Measurements from ENCODE around the gene SEBOX.

SEBOX gene

DNA sequence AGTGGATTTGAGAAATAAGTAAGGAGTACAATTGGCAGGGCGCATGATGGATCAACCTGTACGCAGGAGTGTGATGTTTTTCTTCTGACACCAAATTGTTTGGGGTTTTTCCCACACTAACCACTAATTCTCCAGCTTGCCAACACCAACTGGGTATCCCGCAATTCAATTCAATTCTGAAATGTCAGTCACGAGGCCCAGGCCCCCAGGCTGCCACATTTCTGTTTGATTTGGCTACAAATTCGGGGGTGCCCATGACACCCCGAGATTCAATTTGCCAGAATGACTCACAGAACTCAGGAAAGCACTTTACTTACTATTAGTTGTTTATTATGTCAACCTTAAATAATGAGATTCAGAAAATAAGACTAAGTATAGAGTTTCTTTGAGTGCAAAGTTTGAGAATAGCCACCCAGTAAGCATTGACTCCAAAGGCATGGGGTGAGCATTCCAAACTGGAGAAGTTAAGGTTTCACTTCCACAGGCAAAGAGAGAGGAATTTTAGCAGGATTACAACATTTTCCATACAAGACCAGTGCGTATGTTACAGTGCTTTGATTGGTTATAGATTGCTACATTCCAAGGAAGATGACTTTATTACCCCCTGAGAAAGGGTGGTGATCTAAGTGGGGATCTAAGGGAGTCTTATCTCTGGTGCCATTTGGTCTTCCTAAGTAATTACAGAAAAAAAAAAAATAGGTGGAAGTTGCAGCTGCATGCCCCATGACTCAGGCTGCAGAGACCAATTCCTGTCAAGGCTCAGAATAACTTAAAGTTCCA lies 29.5 kb upstream of the SEBOX start:
- no peak for DNase-seq (ENCODE audit: extremely low read depth in 1 of 2, low read depth in 1 of 2)

DNA sequence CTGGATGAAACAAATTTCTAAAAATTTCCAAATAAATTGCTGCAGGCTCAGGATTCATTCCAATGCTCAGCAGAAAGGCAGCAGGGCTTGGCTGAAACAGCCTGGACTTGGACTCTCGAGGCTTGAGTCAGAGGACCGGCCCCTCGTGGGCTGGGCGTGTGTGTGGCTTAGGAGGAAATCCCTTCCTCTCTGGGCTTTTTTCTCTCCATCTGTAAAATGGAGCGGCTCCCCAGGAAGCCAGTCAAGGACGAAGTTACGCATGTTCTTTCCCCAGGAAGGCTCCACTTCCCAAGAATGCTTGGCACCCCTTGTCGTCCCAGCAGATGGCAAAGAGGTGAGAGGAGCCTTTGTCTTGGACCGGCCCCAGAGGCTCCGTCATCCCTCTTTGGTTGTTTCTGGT lies 27.5 kb upstream of the SEBOX start:
- DNase-seq (ENCODE audit: extremely low read depth in 1 of 2, low read depth in 1 of 2), result no peak

DNA sequence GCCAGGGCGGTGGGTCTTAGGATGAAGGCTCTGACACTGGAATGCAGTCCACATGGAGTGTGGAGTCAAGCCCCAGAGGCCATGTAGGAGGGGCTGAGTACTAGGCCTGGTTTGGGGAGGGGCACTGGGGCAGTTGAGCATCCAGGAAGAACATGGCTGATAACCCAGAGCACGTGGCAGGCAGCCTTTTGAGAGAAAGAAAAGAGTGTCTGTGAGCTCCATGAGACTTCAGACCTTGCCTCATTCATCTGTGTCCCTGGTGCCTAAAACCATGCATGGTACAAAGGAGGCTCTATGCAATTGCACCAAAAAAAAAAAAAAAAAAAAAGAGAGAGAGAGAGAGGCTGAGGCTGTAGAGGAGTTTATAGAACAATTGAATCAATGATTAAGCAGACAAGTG lies 26.4 kb upstream of the SEBOX start:
- DNase-seq (ENCODE audit: extremely low read depth in 1 of 2, low read depth in 1 of 2), result no peak

DNA sequence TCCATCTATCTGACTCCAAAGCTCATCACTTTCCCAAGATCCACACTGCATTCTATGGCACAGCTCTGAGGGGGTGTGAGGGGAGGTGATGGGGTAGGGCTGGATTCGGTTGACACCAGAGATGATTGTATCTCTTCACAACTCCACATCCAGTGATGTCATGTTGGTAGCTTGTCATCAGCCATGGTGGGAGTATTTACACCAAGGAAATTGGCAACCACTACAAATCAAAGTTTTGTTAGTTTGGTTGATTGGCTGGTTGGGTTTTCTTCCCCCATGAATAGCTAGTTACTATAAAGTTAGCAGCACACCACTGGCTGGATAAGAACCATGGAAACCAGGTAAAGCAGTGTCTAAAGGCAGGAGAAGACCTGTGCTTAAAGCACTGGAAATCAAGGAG lies 26.0 kb upstream of the SEBOX start:
- no peak for DNase-seq (ENCODE audit: extremely low read depth in 1 of 2, low read depth in 1 of 2)

DNA sequence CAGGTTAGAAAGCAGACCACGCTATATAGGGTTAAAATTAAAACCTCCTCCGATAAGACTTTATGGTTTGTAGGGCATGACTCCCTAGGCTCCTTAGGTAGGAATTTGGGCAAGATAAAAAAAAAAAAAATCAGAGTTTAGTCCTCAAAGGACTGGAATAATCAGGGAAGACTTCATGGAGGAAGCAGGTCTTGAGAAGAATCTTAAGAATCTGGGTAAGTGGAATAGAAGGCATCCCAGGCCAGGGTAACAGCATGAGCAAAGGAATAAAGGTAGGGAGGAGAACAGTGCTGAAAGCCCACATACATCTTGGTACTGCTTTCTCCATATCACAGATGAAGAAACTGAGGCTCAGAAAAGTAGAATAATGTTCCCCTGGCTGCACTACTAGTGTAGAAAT lies 25.6 kb upstream of the SEBOX start:
- no peak for DNase-seq (ENCODE audit: extremely low read depth in 1 of 2, low read depth in 1 of 2)

DNA sequence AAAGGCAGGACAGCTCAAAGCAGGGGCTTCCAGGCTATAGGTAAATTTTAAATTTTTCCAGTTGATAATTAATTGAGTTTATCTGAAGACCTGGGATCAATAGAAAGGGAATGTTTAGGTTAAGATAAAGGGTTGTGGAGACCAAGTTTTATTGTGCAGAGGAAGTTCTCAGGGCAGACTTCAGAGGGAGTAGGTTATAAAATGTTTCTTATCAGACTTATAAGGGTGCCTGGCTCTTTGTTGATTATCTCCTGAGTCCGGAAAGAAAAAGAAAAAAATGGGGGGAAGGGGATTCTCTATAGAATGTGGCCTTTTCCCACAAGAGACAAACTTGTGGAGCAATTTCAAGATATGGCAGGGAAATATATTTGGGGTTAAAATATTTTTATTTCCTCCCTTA lies 25.1 kb upstream of the SEBOX start:
- DNase-seq (ENCODE audit: extremely low read depth in 1 of 2, low read depth in 1 of 2), result no peak

DNA sequence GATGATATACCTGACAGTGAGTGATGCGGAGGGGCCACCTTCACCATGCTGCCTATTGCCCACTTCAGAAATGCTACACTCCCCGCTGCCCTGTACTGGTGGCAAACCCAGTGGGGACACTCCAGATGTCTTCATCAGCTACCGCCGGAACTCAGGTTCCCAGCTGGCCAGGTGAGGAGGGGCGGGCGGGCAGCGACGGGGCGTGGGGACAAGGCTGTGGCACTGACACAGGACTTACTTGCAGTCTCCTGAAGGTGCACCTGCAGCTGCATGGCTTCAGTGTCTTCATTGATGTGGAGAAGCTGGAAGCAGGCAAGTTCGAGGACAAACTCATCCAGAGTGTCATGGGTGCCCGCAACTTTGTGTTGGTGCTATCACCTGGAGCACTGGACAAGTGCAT lies 23.1 kb upstream of the SEBOX start:
- DNase-seq (ENCODE audit: extremely low read depth in 1 of 2, low read depth in 1 of 2), result no peak

DNA sequence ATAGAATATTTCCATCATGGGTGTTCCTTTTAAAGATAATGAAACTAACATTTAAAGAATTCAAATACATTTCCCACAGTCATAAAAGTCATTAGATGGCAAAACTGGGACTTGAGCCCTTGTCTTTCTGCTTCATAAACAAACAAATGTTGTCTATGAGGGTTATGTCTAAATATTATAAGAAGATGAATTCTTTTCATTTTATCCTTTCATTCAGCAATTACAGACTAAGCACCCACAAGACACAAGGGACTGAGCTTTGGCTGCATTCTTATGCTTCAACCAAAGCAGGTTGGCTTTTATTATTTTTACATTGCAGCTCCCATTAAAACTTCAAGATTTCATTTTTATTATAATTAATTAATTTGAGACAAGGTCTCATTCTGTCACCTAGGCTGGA lies 21.4 kb upstream of the SEBOX start:
- no peak for DNase-seq (ENCODE audit: extremely low read depth in 1 of 2, low read depth in 1 of 2)

DNA sequence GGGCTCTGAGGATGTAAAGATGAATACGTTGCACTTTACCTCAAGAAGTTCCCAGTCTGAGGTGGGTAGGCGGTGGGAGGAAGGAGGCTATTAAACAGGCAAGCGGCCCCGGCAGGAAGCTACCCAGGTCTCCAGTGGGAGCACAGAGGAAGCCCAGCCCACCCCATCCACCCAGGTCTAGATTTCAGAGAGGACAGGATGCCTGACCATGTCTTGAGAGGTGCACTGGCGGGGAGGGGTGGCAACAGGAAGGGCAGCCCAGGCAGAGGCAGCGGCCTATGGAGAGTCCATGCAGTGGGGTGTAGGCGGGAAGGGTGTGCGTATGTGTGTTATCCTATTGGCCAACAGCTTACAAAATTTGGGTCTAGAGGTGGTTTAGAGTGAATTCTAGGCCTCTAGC lies 20.4 kb upstream of the SEBOX start:
- DNase-seq (ENCODE audit: extremely low read depth in 1 of 2, low read depth in 1 of 2), result no peak

DNA sequence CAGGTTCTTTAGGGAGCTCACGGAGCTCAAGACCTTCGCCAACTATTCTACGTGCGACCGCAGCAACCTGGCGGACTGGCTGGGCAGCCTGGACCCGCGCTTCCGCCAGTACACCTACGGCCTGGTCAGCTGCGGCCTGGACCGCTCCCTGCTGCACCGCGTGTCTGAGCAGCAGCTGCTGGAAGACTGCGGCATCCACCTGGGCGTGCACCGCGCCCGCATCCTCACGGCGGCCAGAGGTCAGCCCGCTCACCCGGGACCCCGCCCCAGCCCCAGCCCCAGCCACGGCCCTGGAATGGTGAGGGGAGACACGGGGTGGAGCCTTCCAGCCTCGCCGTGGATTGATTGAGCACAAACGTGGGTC lies 20.0 kb upstream of the SEBOX start:
- no peak for DNase-seq (ENCODE audit: extremely low read depth in 1 of 2, low read depth in 1 of 2)

DNA sequence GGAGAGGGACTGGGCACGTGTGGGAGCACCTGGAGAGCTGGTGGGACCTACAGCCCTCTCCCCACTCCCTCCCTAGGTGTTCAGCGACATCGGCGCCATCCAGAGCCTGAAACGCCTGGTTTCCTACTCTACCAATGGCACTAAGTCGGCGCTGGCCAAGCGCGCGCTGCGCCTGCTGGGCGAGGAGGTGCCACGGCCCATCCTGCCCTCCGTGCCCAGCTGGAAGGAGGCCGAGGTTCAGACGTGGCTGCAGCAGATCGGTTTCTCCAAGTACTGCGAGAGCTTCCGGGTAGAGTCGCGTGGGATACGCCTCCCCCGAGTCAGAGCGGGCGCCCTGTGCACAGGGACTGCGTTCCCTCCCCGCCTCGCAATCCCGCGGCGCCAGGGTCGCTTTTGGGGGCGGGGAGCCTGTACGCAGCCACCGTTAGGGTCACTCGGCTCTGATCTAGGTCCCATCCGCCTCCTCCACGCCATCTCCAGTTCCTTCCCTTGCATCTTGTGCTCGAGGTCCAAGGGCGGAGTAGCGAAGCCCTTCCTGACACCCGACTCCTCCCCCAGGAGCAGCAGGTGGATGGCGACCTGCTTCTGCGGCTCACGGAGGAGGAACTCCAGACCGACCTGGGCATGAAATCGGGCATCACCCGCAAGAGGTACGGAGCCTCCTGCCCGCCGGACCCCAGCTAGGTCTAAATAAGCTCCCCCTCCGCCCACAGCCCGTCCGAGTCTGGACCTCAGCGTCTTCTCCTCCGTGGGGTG lies 19.5 kb upstream of the SEBOX start:
- peak in 1 of 2 donors; percentile 40 for DNase-seq (ENCODE audit: extremely low read depth in 1 of 2, low read depth in 1 of 2)

DNA sequence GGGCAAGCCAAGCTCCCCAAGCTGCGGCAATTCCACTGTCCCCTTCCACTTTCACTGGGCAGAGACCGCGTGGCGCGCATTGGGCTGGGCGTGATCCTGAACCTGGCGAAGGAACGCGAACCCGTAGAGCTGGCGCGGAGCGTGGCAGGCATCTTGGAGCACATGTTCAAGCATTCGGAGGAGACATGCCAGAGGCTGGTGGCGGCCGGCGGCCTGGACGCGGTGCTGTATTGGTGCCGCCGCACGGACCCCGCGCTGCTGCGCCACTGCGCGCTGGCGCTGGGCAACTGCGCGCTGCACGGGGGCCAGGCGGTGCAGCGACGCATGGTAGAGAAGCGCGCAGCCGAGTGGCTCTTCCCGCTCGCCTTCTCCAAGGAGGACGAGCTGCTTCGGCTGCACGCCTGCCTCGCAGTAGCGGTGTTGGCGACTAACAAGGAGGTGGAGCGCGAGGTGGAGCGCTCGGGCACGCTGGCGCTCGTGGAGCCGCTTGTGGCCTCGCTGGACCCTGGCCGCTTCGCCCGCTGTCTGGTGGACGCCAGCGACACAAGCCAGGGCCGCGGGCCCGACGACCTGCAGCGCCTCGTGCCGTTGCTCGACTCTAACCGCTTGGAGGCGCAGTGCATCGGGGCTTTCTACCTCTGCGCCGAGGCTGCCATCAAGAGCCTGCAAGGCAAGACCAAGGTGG lies 16.3 kb upstream of the SEBOX start:
- DNase-seq (ENCODE audit: extremely low read depth in 1 of 2, low read depth in 1 of 2), result no peak

DNA sequence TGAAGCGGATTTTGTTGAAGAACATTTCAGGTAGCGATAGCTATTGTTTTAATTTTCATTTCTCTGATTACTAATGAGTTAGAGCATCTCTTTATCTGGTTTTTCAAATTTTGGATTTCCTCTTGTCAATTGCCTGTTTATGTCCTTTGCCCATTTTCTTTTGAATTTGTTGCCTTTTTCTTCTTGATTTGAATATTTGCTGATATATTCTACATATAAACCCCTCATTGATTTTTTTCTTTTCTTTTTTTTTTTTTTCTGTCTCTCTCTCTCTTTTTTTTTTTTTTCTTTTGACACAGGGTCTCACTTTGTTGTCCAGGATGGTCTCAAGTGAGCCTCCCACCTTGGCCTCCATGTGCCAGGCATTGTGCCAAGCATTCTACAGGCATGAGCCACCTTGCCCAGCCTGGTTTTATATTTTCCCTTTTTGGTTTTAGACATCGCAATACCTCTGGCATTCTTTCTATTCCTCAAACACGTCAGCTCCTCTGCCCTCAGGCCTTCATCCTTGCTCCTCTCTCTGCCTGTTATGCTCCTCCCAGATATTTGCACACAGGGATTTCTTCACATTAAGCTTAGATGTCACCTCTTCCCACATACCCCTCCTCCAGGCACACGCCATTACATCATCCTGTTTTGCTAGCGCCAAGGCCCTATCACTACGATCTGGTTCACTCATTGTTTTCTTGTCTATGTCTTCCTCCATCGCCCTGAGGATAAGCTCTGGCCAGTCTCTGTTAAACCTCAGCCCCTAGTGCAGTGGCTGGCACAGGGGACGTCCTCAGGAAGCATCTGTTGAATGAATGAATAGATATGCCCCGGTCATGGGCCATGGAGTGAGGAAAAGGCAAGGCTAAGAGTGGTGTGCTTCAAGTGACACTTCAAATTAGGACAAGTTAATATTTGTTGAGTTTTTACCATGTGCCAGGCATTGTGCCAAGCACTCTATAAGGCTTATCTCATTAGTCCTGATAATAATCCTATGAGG lies 15.1 kb upstream of the SEBOX start:
- DNase-seq (ENCODE audit: extremely low read depth in 1 of 2, low read depth in 1 of 2), result no peak

DNA sequence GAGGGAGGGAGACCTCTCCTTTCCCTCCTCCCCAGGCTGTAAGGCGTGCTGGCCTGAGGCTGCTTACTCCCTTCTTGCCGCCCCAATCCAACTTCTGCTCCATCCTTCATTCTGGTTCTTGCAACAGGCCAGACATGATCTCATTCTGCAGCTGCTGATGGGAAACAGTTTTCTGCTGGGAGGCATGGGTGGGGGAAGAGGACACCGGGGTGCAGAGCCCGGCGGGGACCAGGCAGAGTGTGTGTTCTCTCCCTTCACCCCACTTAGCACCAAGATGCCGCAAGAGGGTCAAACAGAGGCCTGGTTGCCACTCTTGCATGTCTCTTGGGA lies 7.9 kb upstream of the SEBOX start:
- DNase-seq (ENCODE audit: extremely low read depth in 1 of 2, low read depth in 1 of 2), result no peak

DNA sequence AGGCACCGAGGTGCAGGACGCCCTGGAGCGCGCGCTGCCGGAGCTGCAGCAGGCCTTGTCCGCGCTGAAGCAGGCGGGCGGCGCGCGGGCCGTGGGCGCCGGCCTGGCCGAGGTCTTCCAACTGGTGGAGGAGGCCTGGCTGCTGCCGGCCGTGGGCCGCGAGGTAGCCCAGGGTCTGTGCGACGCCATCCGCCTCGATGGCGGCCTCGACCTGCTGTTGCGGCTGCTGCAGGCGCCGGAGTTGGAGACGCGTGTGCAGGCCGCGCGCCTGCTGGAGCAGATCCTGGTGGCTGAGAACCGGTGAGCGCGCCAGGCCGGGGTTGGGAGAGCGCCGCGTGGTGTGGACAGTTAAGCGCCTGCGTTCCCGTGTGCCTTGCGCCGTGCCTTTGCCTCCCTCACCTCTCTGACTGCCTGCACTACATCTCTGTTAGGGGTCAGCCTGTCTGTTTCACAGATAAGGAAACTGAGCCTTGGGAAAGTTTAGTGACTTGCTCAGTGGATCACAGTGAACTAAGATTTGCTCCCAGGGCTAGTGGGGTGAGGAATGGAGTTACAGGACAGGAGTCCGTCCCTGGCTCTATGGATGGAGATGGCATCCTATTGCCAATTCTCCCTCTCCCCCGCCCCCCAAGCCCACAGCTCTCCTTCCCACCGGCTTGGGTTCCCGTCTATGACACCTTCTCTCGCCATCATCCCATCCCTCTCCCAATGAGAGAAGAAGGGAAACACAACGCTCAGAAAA lies 7.4 kb upstream of the SEBOX start:
- no peak for DNase-seq (ENCODE audit: extremely low read depth in 1 of 2, low read depth in 1 of 2)

DNA sequence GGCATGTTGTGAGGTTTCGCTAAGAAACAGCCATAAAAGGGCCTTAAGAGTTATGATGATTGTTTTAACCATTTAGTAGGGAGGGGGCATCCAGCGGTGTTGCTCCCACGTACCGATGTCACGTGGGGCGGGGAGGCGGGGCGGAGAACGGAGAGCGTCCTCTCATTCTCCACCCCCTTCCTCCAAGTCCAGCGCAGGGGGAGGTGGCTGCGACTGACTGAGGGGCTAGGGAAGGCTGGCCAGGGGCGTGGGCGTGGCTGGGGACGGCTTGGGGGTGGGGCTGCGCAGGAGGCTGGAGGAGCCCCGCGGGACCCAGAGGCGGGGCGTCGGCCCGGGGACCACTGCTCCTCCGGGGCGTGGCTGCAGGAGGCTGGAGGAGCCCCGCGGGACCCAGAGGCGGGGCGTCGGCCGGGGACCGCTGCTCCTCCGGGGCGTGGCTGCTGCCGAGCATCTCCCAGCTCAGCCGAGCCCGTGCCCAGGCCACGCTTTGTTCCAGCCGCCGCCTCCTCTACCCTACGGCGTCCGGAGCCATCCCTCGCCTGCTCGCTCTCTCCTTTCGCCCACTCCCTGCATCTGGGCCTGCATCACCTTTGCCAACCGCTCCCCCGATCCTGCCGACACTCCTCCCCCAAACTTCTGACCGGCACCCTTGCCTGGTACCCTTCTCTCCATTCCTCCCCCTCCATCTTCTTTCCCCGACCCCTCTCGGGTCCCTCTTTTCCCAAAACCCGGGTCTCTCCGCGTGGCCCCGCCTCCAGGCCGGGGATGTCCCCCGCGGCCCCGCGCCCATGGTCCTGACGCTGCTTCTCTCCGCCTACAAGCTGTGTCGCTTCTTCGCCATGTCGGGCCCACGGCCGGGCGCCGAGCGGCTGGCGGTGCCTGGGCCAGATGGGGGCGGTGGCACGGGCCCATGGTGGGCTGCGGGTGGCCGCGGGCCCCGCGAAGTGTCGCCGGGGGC lies 6.5 kb upstream of the SEBOX start, which contains the start of gene SARM1:
TSS of gene SARM1 (plus strand) at position 450 of the 958 bp plus-strand sequence. CDS start at position 789, 339 bp downstream.
- peak; percentile 42 to 67 for DNase-seq (ENCODE audit: extremely low read depth in 1 of 2, low read depth in 1 of 2)

DNA sequence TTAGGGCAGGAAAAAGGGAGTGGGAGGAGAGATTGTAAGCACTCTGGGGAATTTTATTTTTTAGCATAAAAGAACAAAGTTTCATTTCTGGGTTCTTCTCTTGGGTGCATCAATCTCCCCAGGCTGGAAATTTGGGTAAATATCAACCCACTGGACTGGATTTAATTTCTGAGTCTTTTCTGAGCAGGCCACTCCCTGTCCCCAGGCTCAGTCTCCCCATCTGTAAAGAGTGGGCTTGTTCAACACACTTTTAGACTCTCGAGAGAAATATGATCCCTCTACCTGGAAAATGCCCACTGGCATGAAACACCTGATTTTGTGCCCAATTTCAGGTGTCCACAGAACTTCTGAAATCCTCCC lies 5.7 kb upstream of the SEBOX start:
- no peak for DNase-seq (ENCODE audit: extremely low read depth in 1 of 2, low read depth in 1 of 2)

DNA sequence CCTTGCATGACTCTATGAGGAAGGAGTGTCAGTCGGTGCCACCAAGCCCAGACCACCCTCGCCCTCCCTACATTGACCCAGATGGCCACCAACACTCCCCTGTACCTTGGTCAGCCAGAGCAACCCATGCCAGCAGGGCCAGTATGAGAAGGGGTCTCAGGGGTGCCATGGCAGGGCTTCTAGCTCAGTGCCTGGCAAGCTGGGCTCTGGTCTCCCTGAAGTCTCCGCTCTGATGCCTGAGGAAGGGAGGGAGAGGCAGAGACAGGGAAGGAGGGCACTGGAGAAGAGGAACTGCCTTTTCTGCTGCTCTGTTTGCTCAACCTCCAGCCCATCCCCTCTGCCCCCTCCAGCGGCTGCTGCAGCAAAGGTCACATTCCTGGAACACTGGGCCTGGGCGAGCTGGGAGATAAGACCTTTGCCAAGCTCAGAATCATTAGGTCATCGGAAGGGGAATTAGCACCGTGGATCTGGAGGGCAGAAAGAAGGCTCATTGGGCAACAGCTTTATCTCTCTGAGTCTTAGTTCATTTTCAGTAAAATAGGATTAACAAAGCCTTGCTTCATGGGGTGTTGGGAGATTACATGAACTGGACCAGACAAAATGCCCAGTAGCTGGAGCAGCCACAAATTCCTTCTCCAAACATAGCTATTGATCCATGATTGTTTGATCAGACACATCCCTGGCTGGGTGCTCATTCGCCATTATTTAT lies 5.2 kb upstream of the SEBOX start, which contains the start of gene VTN:
TSS of gene VTN (minus strand) at position 273 of the 709 bp plus-strand sequence. CDS start at position 169, 104 bp downstream.
- no peak for DNase-seq (ENCODE audit: extremely low read depth in 1 of 2, low read depth in 1 of 2)
